HG02763 (cell line): ENCODE results near the gene SLC35B2.

ENCODE experiments used
- ATAC-seq: cut with Tn5 transposase; IDR thresholded peaks from one replicate; pipeline ENCODE4 v1.9.1; 2021; ENCODE audit warnings: mild to moderate bottlenecking, moderate library complexity; ENCODE audit not compliant: unreplicated experiment

Gene SLC35B2

GRCh38 chr6:44257025-44257752, at the start of gene SLC35B2:
Gene SLC35B2, minus strand, starts transcription at chr6:44257528. Its CDS starts 118 bp downstream, at chr6:44257410.
- peak; percentile 52 for ATAC-seq

- no peak for ATAC-seq
Measured at GRCh38 chr6:44306710-44307109, 49.4 kb upstream of the SLC35B2 start.

- no peak for ATAC-seq
Measured at GRCh38 chr6:44305200-44305725, 47.9 kb upstream of the SLC35B2 start.

- ATAC-seq: no peak
Measured at GRCh38 chr6:44304282-44305199, 47.2 kb upstream of the SLC35B2 start.

GRCh38 chr6:44303842-44304241, 46.5 kb upstream of the SLC35B2 start:
- ATAC-seq: no peak

GRCh38 chr6:44302856-44303255, 45.5 kb upstream of the SLC35B2 start:
- ATAC-seq: no peak

- ATAC-seq: no peak
Measured at GRCh38 chr6:44301782-44302564, 44.6 kb upstream of the SLC35B2 start.

GRCh38 chr6:44301106-44301505, 43.8 kb upstream of the SLC35B2 start:
- no peak for ATAC-seq

GRCh38 chr6:44300292-44300823, 43.0 kb upstream of the SLC35B2 start:
- ATAC-seq: no peak

GRCh38 chr6:44298864-44299263, 41.5 kb upstream of the SLC35B2 start:
- no peak for ATAC-seq

- ATAC-seq: no peak
Measured at GRCh38 chr6:44298055-44298803, 40.9 kb upstream of the SLC35B2 start.

- no peak for ATAC-seq
Measured at GRCh38 chr6:44297063-44298038, 40.0 kb upstream of the SLC35B2 start.

- no peak for ATAC-seq
Measured at GRCh38 chr6:44294832-44295791, 37.8 kb upstream of the SLC35B2 start.

- ATAC-seq: no peak
Measured at GRCh38 chr6:44292661-44293365, 35.5 kb upstream of the SLC35B2 start.

- ATAC-seq: no peak
Measured at GRCh38 chr6:44291841-44292240, 34.5 kb upstream of the SLC35B2 start.

- ATAC-seq: no peak
Measured at GRCh38 chr6:44289726-44290260, 32.5 kb upstream of the SLC35B2 start.

GRCh38 chr6:44286747-44287146, 29.4 kb upstream of the SLC35B2 start:
- ATAC-seq: no peak
